Activated CD8-positive, alpha-beta T cell treated with anti-CD3 and anti-CD28 coated beads, Interleukin-2, amount 10 ng/mL, durations not matched to agents 7 days and 5 days (primary cell): ENCODE data around the gene QPRT. TPM values are rescaled to one million over a fixed set of nuclear protein-coding genes. Genes with fewer than 3 reads are reported as not detected.
A peak's percentile ranks its signal among the peaks of the same experiment; 100 is the strongest.
"Not testable (repeated sequence)": the region's sequence is repeated elsewhere in the genome, so short reads cannot be mapped to it uniquely, and the experiment has no call there.

Source experiments
- ATAC-seq: fragments of 150-1000 bp; cut with Tn5 transposase; one replicate; pipeline ENCODE4 v1.10.0; 2021; ENCODE audit warnings: moderate library complexity
- CTCF ChIA-PET: fragments of 350-600 bp; sonication (Branson Sonifier 250); formaldehyde crosslinking; loops from one replicate; lab custom pipeline; 2021; ENCODE audit warnings: antibody characterized with exemption; lab: Charles Lee
- POLR2A ChIA-PET: fragments of 350-600 bp; sonication (Branson Sonifier 250); formaldehyde crosslinking; loops from one replicate; lab custom pipeline; 2021; ENCODE audit warnings: antibody characterized with exemption; lab: Charles Lee
- DNase-seq: peaks from one replicate; pipeline ENCODE4 v3.0.0-alpha.2; 2020
- H3K27ac Mint-ChIP-seq: one replicate; pipeline ENCODE4 v1.8.0; 2021; ENCODE audit warnings: mild to moderate bottlenecking, mixed read lengths
- H3K27me3 Mint-ChIP-seq: one replicate; pipeline ENCODE4 v1.8.0; 2021; ENCODE audit warnings: low read depth, mixed read lengths
- H3K36me3 Mint-ChIP-seq: one replicate; pipeline ENCODE4 v1.8.0; 2021; ENCODE audit warnings: low read depth, mixed read lengths
- H3K4me1 Mint-ChIP-seq: one replicate; pipeline ENCODE4 v1.8.0; 2021; ENCODE audit warnings: low read depth, mixed read lengths
- H3K4me3 Mint-ChIP-seq: one replicate; pipeline ENCODE4 v1.8.0; 2021; ENCODE audit warnings: mild to moderate bottlenecking, mixed read lengths
- H3K9me3 Mint-ChIP-seq: one replicate; pipeline ENCODE4 v1.8.0; 2022; ENCODE audit warnings: mixed read lengths; ENCODE audit not compliant: insufficient read depth
- total RNA-seq, 2 experiments: library from RNA; stranded (reverse); gene quantifications; one replicate each; pipeline ENCODE4 v1.2.3, GENCODE V29; 2021

QPRT gene
- total RNA-seq, 2 experiments from 2014 or later = 8.6 to 10.2 TPM

DNA sequence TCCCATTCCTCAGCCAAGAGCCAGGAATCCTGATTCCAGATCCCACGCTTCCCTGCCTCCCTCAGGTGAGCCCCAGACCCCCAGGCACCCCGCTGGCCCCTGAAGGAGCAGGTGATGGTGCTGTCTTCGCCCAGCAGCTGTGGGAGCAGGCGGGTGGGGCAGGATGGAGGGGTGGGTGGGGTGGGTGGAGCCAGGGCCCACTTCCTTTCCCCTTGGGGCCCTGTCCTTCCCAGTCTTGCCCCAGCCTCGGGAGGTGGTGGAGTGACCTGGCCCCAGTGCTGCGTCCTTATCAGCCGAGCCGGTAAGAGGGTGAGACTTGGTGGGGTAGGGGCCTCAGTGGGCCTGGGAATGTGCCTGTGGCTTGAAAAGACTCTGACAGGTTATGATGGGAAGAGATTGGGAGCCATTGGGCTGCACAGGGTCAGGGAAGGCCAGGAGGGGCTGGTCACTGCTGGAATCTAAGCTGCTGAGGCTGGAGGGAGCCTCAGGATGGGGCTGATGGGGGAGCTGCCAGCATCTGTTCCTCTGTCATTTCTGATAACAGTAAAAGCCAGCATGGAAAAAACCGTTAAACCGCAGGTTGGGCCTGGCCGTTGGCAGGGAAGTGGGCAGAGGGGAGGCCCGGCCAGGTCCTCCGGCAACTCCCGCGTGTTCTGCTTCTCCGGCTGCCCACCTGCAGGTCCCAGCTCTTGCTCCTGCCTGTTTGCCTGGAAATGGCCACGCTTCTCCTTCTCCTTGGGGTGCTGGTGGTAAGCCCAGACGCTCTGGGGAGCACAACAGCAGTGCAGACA lies 15.8 kb upstream of the QPRT start, which contains the start of gene SPN:
Gene SPN, plus strand, starts transcription at position 232 of the 791 bp plus-strand sequence. Its CDS starts 482 bp downstream, at position 714.
- peak; percentile 40 for ATAC-seq
- H3K9me3 Mint-ChIP-seq = no peaks in the 10 kb centered on the region
- H3K4me3 Mint-ChIP-seq = peak within 1 kb of the TSS; percentile 96
- no peaks in the 10 kb centered on the region for H3K27me3 Mint-ChIP-seq
- POLR2A ChIA-PET = interaction anchor here (0.6 to 1.8 kb wide), 8 partner anchors 12 to 1780 kb away, joined by 3 to 11 read pairs (median 5); partner anchors contain the start of gene QPRT
- H3K4me1 Mint-ChIP-seq = peaks cover 49% of the 10 kb centered on the region
- peaks cover 50% of the 10 kb centered on the region for H3K36me3 Mint-ChIP-seq
- H3K27ac Mint-ChIP-seq = peak within 1 kb of the TSS; percentile 97
- CTCF ChIA-PET = interaction anchor here (0.7 to 4.0 kb wide), 12 partner anchors 12 to 404 kb away, joined by 3 to 32 read pairs (median 3); partner anchors contain the start of gene PAGR1
- peak; percentile 73 for DNase-seq

GRCh38 chr16:29663807-29664090 lies 15.2 kb upstream of the QPRT start:
- no peak for ATAC-seq
- CTCF ChIA-PET = interaction anchor here (0.7 to 4.0 kb wide), 7 partner anchors 12 to 152 kb away, joined by 3 to 32 read pairs (median 3); partner anchors contain the start of gene PAGR1

GRCh38 chr16:29664091-29664921 lies 14.7 kb upstream of the QPRT start:
- H3K36me3 Mint-ChIP-seq = peaks cover 55% of the 10 kb centered on the region
- ChIA-PET CTCF (interaction anchor here (1.0 to 4.0 kb wide), 5 partner anchors 15 to 153 kb away, joined by 3 to 32 read pairs (median 3); partner anchors contain the start of gene PAGR1), POLR2A (interaction anchor here (1.0 to 1.6 kb wide), 3 partner anchors 15 to 51 kb away, joined by 5 to 11 read pairs (median 5); partner anchors contain the start of gene QPRT)
- ATAC-seq (peak; percentile 23), DNase-seq (peak; percentile 61)
- H3K27me3 Mint-ChIP-seq = no peaks in the 10 kb centered on the region
- peak overlapping the region; percentile 97 for H3K27ac Mint-ChIP-seq
- no peaks in the 10 kb centered on the region for H3K9me3 Mint-ChIP-seq
- peaks cover 50% of the 10 kb centered on the region for H3K4me1 Mint-ChIP-seq
- H3K4me3 Mint-ChIP-seq = peak overlapping the region; percentile 96

More at GRCh38 chr16:29663807-29664090, 15.2 kb upstream of the QPRT start:
- no peak for DNase-seq
- peaks cover 53% of the 10 kb centered on the region for H3K36me3 Mint-ChIP-seq
- peaks cover 52% of the 10 kb centered on the region for H3K4me1 Mint-ChIP-seq
- POLR2A ChIA-PET = interaction anchor here (0.6 to 1.6 kb wide), 5 partner anchors 13 to 63 kb away, joined by 4 to 11 read pairs (median 5); partner anchors contain the start of gene QPRT
- no peaks in the 10 kb centered on the region for H3K9me3 Mint-ChIP-seq
- H3K27me3 Mint-ChIP-seq = no peaks in the 10 kb centered on the region
- H3K27ac Mint-ChIP-seq = peak overlapping the region; percentile 97
- H3K4me3 Mint-ChIP-seq = peak overlapping the region; percentile 96

DNA sequence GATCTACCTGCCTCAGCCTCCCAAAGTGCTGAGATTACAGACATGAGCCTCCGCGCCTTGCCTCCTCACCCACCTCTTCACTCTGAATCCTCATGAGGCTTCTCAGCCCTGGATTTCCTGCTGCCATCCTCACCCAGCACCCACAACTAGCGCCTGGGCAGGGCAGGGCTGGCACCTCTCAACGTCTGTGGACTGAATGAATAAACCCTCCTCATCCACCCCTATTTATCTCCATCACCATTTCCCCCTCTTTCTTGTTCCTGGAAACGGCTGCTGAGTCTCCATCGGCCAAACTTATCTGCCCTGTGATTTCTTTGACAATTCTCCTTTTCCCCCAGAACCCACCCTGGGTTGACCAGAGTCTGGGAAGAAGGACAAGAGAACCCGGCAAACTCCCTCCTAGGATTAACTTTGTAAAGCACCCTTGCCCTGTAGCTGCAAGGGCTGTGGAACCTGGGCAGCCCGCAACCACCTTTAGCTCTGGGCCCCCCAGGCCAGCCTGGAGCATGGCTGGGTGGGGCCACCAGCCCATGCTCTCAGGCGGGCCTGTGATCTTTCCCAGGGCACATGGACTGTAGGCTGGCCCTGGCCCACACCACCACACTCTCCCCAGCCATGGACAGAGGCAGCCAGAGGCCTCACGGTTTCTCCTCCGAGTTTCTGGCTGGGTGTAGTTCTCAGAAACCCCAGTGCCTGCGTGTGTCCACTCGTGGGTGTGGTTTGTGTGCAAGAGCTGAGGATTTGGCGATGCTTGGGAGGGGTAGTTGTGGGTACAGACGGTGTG lies 13.5 kb upstream of the QPRT start:
- Mint-ChIP-seq H3K36me3 (peaks cover 60% of the 10 kb centered on the region), H3K4me3 (peak overlapping the region; percentile 96), H3K4me1 (peaks cover 49% of the 10 kb centered on the region), H3K27ac (peak overlapping the region; percentile 90), H3K9me3 (no peaks in the 10 kb centered on the region), H3K27me3 (no peaks in the 10 kb centered on the region)
- CTCF ChIA-PET = interaction anchor here (1.1 to 2.6 kb wide), 4 partner anchors 14 to 152 kb away, joined by 3 to 12 read pairs (median 4); partner anchors contain the start of gene PAGR1
- ATAC-seq (no peak), DNase-seq (peak; percentile 35)
- POLR2A ChIA-PET = interaction anchor here (1.0 kb wide), 1 partner anchor 141 kb away, joined by 3 read pairs; the partner anchor contains the start of gene MAZ

GRCh38 chr16:29667322-29667610 lies 11.7 kb upstream of the QPRT start:
- ATAC-seq, H3K9me3 Mint-ChIP-seq, DNase-seq, H3K27me3 Mint-ChIP-seq: not testable (repeated sequence)
- Mint-ChIP-seq H3K4me3 (peak overlapping the region; percentile 96), H3K4me1 (peaks cover 42% of the 10 kb centered on the region), H3K36me3 (peaks cover 72% of the 10 kb centered on the region), H3K27ac (peak overlapping the region; percentile 90)
- POLR2A ChIA-PET = interaction anchor here (0.6 to 1.3 kb wide), 2 partner anchors 9 to 386 kb away, joined by 3 to 8 read pairs; a partner anchor contains a TSS
- CTCF ChIA-PET = interaction anchor here (1.1 to 2.6 kb wide), 3 partner anchors 24 to 73 kb away, joined by 3 to 12 read pairs (median 3); no protein-coding TSS in a partner anchor

- ATAC-seq (no peak), DNase-seq (no peak)
- Mint-ChIP-seq H3K36me3 (peaks cover 72% of the 10 kb centered on the region), H3K9me3 (no peaks in the 10 kb centered on the region), H3K27me3 (no peaks in the 10 kb centered on the region), H3K4me1 (peaks cover 39% of the 10 kb centered on the region), H3K27ac (no peak overlapping the region), H3K4me3 (no peak overlapping the region)
- ChIA-PET CTCF (interaction anchor here (1.4 to 2.6 kb wide), 2 partner anchors 27 to 73 kb away, joined by 3 to 12 read pairs; no protein-coding TSS in a partner anchor), POLR2A (no interaction called here)
These were observed 11.2 kb upstream of the QPRT start for GRCh38 chr16:29667755-29668154.

GRCh38 chr16:29668267-29668666 lies 10.7 kb upstream of the QPRT start:
- no peak for ATAC-seq

DNA sequence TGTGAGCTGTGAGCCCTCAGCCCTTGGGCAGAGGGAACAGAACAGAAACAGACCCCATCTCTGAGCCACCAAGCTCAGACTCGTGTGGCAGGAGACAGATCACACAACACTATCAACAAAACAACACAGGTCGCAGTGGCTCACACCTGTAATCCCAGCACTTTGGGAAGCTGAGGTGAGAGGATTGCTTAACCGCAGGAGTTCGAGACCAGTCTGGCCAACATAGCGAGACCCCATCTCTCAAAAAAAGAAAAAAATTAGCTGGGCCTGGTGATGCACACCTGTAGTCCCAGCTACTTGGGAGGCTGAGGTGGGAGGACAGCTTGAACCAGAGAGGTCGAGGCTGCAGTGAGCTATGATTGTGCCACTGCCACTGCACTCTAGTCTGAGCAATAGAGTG lies 5.5 kb upstream of the QPRT start:
- ChIA-PET POLR2A (no interaction called here), CTCF (interaction anchor here (0.7 to 1.3 kb wide), 3 partner anchors 32 to 190 kb away, joined by 3 to 7 read pairs (median 3); partner anchors contain the start of gene CDIPT)
- H3K9me3 Mint-ChIP-seq = no peaks in the 10 kb centered on the region
- no peak for DNase-seq
- H3K36me3 Mint-ChIP-seq = peaks cover 32% of the 10 kb centered on the region
- no peak for ATAC-seq
- peaks cover 25% of the 10 kb centered on the region for H3K4me1 Mint-ChIP-seq
- no peak overlapping the region for H3K4me3 Mint-ChIP-seq
- H3K27me3 Mint-ChIP-seq = no peaks in the 10 kb centered on the region
- H3K27ac Mint-ChIP-seq = no peak overlapping the region

More at GRCh38 chr16:29668267-29668666, 10.7 kb upstream of the QPRT start:
- ChIA-PET POLR2A (interaction anchor here (0.6 kb wide), 1 partner anchor 329 kb away, joined by 3 read pairs; no protein-coding TSS in a partner anchor), CTCF (no interaction called here)
- peaks cover 74% of the 10 kb centered on the region for H3K36me3 Mint-ChIP-seq
- no peaks in the 10 kb centered on the region for H3K9me3 Mint-ChIP-seq
- H3K4me3 Mint-ChIP-seq = no peak overlapping the region
- H3K27me3 Mint-ChIP-seq = no peaks in the 10 kb centered on the region
- no peak for DNase-seq
- H3K27ac Mint-ChIP-seq = no peak overlapping the region
- H3K4me1 Mint-ChIP-seq = peaks cover 40% of the 10 kb centered on the region

DNA sequence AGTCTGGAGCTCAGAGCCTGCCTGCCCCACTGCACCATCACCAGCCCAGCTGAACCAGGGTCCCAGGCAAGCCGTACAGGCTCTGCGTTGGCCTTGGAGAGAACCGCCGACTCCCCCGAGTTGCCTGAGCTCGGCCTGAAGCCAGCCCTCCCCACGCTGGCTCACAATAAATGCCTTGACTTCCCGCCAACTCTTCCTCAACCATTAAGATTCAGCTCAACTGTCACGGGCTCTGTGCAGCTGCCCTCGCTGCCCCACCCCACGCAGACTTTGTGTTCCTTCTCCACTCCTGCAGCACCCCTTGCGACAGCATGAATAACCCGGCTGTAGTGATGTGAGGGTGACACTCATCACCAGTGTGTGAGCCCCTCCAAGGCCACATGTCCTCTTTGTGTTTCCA lies 4.8 kb upstream of the QPRT start:
- H3K4me1 Mint-ChIP-seq = peaks cover 30% of the 10 kb centered on the region
- no peak for DNase-seq
- ChIA-PET CTCF (interaction anchor here (0.7 to 1.3 kb wide), 2 partner anchors 33 to 189 kb away, joined by 3 to 7 read pairs; partner anchors contain the start of gene CDIPT), POLR2A (no interaction called here)
- no peaks in the 10 kb centered on the region for H3K9me3 Mint-ChIP-seq
- H3K27ac Mint-ChIP-seq = peak overlapping the region; percentile 45
- H3K36me3 Mint-ChIP-seq = peaks cover 29% of the 10 kb centered on the region
- H3K4me3 Mint-ChIP-seq = no peak overlapping the region
- ATAC-seq = no peak
- H3K27me3 Mint-ChIP-seq = no peaks in the 10 kb centered on the region

DNA sequence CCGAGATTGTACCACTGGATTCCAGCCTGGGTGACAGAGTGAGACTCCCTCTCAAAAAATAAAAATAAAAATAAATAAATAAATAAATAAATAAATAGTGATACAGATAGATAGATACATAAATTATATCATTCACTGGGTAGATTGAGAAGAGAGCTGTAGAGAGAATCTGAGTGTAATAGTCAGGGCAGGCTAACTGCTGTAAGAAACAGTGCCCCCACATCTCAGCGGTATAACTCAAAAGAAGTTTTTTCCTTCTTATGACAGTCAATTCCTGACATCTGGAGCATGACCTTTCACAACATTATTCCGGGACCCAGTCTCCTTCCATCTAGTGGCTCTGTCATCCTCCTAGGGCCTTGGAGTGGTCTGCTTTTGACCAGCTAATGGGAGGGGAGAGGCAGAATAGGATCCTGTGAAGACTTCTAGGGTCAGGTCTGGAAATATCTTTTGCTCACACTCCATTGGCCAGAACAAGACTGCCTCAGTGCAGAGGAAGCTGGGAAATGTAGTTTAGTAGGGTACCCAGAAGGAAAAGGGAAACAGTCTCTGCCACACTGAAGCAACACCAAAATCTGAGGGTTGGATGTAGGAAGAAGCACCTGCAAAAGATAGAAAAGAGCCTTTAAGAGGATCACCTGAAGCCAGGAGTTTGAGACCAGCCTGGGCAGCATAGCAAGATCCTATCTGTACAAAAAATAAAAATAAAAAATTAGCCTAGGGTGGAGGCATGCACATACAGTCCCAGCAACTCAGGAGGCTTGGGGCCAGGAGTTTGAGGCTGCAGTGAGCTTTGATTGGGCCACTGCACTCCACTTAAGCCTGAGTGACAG lies 3.0 kb upstream of the QPRT start:
- peak; percentile 65 for ATAC-seq
- Mint-ChIP-seq H3K36me3 (peaks cover 21% of the 10 kb centered on the region), H3K27me3 (no peaks in the 10 kb centered on the region), H3K27ac (no peak overlapping the region), H3K4me1 (peaks cover 41% of the 10 kb centered on the region), H3K4me3 (no peak overlapping the region), H3K9me3 (no peaks in the 10 kb centered on the region)
- CTCF ChIA-PET = interaction anchor here (0.6 to 3.2 kb wide), 6 partner anchors 9 to 380 kb away, joined by 3 to 13 read pairs (median 3); partner anchors contain the start of gene SPN
- POLR2A ChIA-PET = interaction anchor here (0.6 to 2.5 kb wide), 2 partner anchors 9 to 128 kb away, joined by 5 to 8 read pairs; no protein-coding TSS in a partner anchor
- DNase-seq = peak; percentile 37
